HCT116 (cell line): ENCODE measurements around the gene FHOD3.

ENCODE experiments used
- EZH2 ChIP-seq: fragments of 200-600 bp; sonication (generic); IDR thresholded peaks from 2 replicates; pipeline ENCODE4 v1.6.1; 2017; ENCODE audit warnings: antibody characterized with exemption, mixed run types
- TF ChIP-seq, protein P1 (sequence below): IDR thresholded peaks from 2 replicates; pipeline ENCODE4 v1.6.1; 2012; ENCODE audit warnings: low read depth
- TF ChIP-seq, protein P2 (sequence below), 3 experiments: fragments of 200-600 bp in 1 of 3; sonication (generic) in 1 of 3; IDR thresholded peaks in 2 of 3; conservative IDR thresholded peaks in 1 of 3; 2 replicates each; pipeline ENCODE4 v1.5.1; 2012 to 2017; ENCODE audit warnings: low read depth in 2 of 3, low read length in 2 of 3, antibody characterized with exemption in 1 of 3, borderline replicate concordance in 1 of 3, control low read depth in 1 of 3, mild to moderate bottlenecking in 1 of 3, mixed read lengths in 1 of 3, mixed run types in 1 of 3, moderate library complexity in 1 of 3; ENCODE audit not compliant: insufficient read depth in 1 of 3

DNA sequence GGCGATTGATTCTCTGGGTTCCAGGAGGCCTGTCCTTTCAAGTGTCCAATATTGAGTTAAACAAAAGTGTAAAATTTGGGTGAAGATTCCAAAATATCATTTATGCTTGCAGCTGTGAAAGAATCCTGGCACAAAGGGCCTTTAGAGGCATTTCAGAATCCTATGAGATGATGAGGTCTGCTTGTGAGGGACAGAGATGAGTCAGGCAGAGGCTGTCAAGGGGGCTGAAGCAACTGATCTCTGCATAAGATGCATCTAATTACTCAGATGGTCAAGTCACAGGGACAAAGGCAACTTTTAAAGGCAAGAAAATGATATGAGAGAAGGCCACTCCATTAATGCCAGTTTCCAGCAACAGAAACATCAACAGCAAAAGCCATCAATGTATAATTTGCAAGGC is 78.8 kb downstream of the FHOD3 start:
- no peak for TF ChIP-seq EZH2
- TF ChIP-seq, protein P1, sequence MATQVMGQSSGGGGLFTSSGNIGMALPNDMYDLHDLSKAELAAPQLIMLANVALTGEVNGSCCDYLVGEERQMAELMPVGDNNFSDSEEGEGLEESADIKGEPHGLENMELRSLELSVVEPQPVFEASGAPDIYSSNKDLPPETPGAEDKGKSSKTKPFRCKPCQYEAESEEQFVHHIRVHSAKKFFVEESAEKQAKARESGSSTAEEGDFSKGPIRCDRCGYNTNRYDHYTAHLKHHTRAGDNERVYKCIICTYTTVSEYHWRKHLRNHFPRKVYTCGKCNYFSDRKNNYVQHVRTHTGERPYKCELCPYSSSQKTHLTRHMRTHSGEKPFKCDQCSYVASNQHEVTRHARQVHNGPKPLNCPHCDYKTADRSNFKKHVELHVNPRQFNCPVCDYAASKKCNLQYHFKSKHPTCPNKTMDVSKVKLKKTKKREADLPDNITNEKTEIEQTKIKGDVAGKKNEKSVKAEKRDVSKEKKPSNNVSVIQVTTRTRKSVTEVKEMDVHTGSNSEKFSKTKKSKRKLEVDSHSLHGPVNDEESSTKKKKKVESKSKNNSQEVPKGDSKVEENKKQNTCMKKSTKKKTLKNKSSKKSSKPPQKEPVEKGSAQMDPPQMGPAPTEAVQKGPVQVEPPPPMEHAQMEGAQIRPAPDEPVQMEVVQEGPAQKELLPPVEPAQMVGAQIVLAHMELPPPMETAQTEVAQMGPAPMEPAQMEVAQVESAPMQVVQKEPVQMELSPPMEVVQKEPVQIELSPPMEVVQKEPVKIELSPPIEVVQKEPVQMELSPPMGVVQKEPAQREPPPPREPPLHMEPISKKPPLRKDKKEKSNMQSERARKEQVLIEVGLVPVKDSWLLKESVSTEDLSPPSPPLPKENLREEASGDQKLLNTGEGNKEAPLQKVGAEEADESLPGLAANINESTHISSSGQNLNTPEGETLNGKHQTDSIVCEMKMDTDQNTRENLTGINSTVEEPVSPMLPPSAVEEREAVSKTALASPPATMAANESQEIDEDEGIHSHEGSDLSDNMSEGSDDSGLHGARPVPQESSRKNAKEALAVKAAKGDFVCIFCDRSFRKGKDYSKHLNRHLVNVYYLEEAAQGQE: no peak
- TF ChIP-seq, protein P2, sequence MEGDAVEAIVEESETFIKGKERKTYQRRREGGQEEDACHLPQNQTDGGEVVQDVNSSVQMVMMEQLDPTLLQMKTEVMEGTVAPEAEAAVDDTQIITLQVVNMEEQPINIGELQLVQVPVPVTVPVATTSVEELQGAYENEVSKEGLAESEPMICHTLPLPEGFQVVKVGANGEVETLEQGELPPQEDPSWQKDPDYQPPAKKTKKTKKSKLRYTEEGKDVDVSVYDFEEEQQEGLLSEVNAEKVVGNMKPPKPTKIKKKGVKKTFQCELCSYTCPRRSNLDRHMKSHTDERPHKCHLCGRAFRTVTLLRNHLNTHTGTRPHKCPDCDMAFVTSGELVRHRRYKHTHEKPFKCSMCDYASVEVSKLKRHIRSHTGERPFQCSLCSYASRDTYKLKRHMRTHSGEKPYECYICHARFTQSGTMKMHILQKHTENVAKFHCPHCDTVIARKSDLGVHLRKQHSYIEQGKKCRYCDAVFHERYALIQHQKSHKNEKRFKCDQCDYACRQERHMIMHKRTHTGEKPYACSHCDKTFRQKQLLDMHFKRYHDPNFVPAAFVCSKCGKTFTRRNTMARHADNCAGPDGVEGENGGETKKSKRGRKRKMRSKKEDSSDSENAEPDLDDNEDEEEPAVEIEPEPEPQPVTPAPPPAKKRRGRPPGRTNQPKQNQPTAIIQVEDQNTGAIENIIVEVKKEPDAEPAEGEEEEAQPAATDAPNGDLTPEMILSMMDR (IDR thresholded peaks at IDR 0.05 in 2 of 3, conservative IDR thresholded peaks at IDR 0.05 in 1 of 3; ENCODE audit: borderline replicate concordance in 1 of 3, insufficient read depth in 1 of 3, low read depth in 2 of 3, low read length in 2 of 3): no peak
